Ishikawa (cell line): ENCODE data around the gene ZNF541.

Experiments used
- CEBPB ChIP-seq: IDR thresholded peaks from 2 replicates; pipeline ENCODE4 v1.6.1; 2012
- CREB1 ChIP-seq: IDR thresholded peaks from 2 replicates; pipeline ENCODE4 v1.6.1; 2012; ENCODE audit warnings: low read depth
- EGR1 ChIP-seq: IDR thresholded peaks from 2 replicates; pipeline ENCODE4 v1.6.1; 2012
- EP300 ChIP-seq: IDR thresholded peaks from 2 replicates; pipeline ENCODE4 v1.6.1; 2012; ENCODE audit warnings: borderline replicate concordance
- FOXM1 ChIP-seq: IDR thresholded peaks from 2 replicates; pipeline ENCODE4 v1.6.1; 2012; ENCODE audit warnings: low read depth, borderline replicate concordance
- MAX ChIP-seq: IDR thresholded peaks from 2 replicates; pipeline ENCODE4 v1.6.1; 2012
- NFIC ChIP-seq: IDR thresholded peaks from 2 replicates; pipeline ENCODE4 v1.6.1; 2012
- RAD21 ChIP-seq: IDR thresholded peaks from 2 replicates; pipeline ENCODE4 v1.6.1; 2012; ENCODE audit warnings: low read depth
- REST ChIP-seq: IDR thresholded peaks from 2 replicates; pipeline ENCODE4 v1.6.1; 2012; ENCODE audit warnings: low read depth, mild to moderate bottlenecking
- TAF1 ChIP-seq: IDR thresholded peaks from 2 replicates; pipeline ENCODE4 v1.6.1; 2012; ENCODE audit warnings: low read depth, mild to moderate bottlenecking
- TCF12 ChIP-seq: IDR thresholded peaks from 2 replicates; pipeline ENCODE4 v1.6.1; 2012; ENCODE audit warnings: low read depth
- TEAD4 ChIP-seq: IDR thresholded peaks from 2 replicates; pipeline ENCODE4 v1.6.1; 2012
- USF1 ChIP-seq: IDR thresholded peaks from 2 replicates; pipeline ENCODE4 v1.6.1; 2012
- YY1 ChIP-seq: IDR thresholded peaks from 2 replicates; pipeline ENCODE4 v1.6.1; 2012; ENCODE audit warnings: low read depth
- ZBTB7A ChIP-seq: IDR thresholded peaks from 2 replicates; pipeline ENCODE4 v1.6.1; 2012; ENCODE audit warnings: low read depth

ZNF541 gene

GRCh38 chr19:47572635-47573034 is 313 bp downstream of the ZNF541 start:
- TF ChIP-seq ZBTB7A: no peak
- TF ChIP-seq CEBPB: no peak
- no peak for TF ChIP-seq TCF12
- no peak for TF ChIP-seq NFIC
- no peak for TF ChIP-seq MAX
- no peak for TF ChIP-seq FOXM1
- TF ChIP-seq REST: no peak
- no peak for TF ChIP-seq EGR1
- no peak for TF ChIP-seq YY1
- TF ChIP-seq TEAD4: no peak
- TF ChIP-seq CREB1: no peak

- TF ChIP-seq REST (no peak), MAX (no peak), EP300 (no peak), EGR1 (no peak), RAD21 (no peak), NFIC (no peak), TAF1 (no peak), TEAD4 (no peak), YY1 (no peak), ZBTB7A (no peak)
These were observed 3.6 kb downstream of the ZNF541 start for GRCh38 chr19:47569331-47569730.

- TF ChIP-seq YY1: no peak
- TF ChIP-seq TEAD4: no peak
- no peak for TF ChIP-seq RAD21
- no peak for TF ChIP-seq CREB1
- no peak for TF ChIP-seq TAF1
- no peak for TF ChIP-seq ZBTB7A
- TF ChIP-seq NFIC: no peak
- no peak for TF ChIP-seq MAX
- no peak for TF ChIP-seq REST
- no peak for TF ChIP-seq FOXM1
- TF ChIP-seq EGR1: no peak
- TF ChIP-seq TCF12: no peak
- TF ChIP-seq USF1: no peak
- TF ChIP-seq CEBPB: no peak
- no peak for TF ChIP-seq EP300
These were observed 8.9 kb downstream of the ZNF541 start for GRCh38 chr19:47564081-47564480.

GRCh38 chr19:47561440-47562057 is 11.4 kb downstream of the ZNF541 start:
- TF ChIP-seq RAD21 (no peak), NFIC (no peak)

- no peak for TF ChIP-seq MAX
- no peak for TF ChIP-seq CEBPB
- TF ChIP-seq TAF1: no peak
- no peak for TF ChIP-seq USF1
- no peak for TF ChIP-seq YY1
- TF ChIP-seq ZBTB7A: no peak
- TF ChIP-seq NFIC: no peak
These were observed 11.9 kb downstream of the ZNF541 start for GRCh38 chr19:47560999-47561398.
